Measurements from ENCODE around the gene RGS18.

DNA sequence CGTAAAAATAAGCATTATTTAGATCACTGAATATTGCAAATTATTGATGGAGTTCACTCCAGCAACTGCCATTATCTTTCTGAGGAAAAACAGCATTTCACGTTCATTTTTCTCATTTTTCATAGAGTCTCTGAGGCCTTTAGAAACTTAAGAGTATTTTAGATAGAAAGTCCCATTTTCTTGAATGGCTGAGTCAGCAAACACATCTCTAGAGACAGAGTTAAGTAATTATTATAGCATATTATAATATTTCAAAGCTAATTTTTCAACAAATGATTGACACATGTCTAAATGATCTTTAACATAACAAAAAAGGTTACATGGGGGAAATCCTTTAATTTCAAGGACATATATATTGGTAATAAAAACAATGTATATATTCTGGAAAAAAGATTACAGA is 31.8 kb downstream of the RGS18 start:
- TF ChIP-seq, protein P1, sequence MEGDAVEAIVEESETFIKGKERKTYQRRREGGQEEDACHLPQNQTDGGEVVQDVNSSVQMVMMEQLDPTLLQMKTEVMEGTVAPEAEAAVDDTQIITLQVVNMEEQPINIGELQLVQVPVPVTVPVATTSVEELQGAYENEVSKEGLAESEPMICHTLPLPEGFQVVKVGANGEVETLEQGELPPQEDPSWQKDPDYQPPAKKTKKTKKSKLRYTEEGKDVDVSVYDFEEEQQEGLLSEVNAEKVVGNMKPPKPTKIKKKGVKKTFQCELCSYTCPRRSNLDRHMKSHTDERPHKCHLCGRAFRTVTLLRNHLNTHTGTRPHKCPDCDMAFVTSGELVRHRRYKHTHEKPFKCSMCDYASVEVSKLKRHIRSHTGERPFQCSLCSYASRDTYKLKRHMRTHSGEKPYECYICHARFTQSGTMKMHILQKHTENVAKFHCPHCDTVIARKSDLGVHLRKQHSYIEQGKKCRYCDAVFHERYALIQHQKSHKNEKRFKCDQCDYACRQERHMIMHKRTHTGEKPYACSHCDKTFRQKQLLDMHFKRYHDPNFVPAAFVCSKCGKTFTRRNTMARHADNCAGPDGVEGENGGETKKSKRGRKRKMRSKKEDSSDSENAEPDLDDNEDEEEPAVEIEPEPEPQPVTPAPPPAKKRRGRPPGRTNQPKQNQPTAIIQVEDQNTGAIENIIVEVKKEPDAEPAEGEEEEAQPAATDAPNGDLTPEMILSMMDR (IDR thresholded peaks at IDR 0.05; ENCODE audit: low read depth, low read length), result no peak
- TF ChIP-seq, protein P2, sequence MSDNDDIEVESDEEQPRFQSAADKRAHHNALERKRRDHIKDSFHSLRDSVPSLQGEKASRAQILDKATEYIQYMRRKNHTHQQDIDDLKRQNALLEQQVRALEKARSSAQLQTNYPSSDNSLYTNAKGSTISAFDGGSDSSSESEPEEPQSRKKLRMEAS (IDR thresholded peaks at IDR 0.05; ENCODE audit: low read depth, low read length), result no peak
- TF ChIP-seq POLR2A (IDR thresholded peaks at IDR 0.05; ENCODE audit: extremely low read depth, insufficient read length), result no peak
- no peak for TF ChIP-seq MYC (IDR thresholded peaks at IDR 0.05; ENCODE audit: low read depth, low read length)
